ENCODE results near the gene RPA1.
"Not testable (repeated sequence)": the region's sequence is repeated elsewhere in the genome, so short reads cannot be mapped to it uniquely, and the experiment has no call there.

RPA1 gene

GRCh38 chr17:1880851-1881630 lies 51.2 kb downstream of the RPA1 start:
- DNase-seq (ENCODE audit: low read depth) = no peak

GRCh38 chr17:1882836-1883235 lies 53.0 kb downstream of the RPA1 start:
- peak; percentile 17 for DNase-seq (ENCODE audit: low read depth)

- no peak for DNase-seq (ENCODE audit: low read depth)
These were observed 53.7 kb downstream of the RPA1 start for GRCh38 chr17:1883536-1883935.

GRCh38 chr17:1888741-1889140 lies 58.9 kb downstream of the RPA1 start:
- no peak for DNase-seq (ENCODE audit: low read depth)

GRCh38 chr17:1890758-1891450 lies 61.1 kb downstream of the RPA1 start:
- no peak for DNase-seq (ENCODE audit: low read depth)

- DNase-seq (ENCODE audit: low read depth) = no peak
These were observed 65.0 kb downstream of the RPA1 start for GRCh38 chr17:1894753-1895339.

- not testable (repeated sequence) for DNase-seq (ENCODE audit: low read depth)
These were observed 65.7 kb downstream of the RPA1 start for GRCh38 chr17:1895479-1895878.

- no peak for DNase-seq (ENCODE audit: low read depth)
These were observed 66.7 kb downstream of the RPA1 start for GRCh38 chr17:1896243-1897104.

GRCh38 chr17:1897105-1897656 lies 67.4 kb downstream of the RPA1 start:
- no peak for DNase-seq (ENCODE audit: low read depth)

- no peak for DNase-seq (ENCODE audit: low read depth)
These were observed 68.5 kb downstream of the RPA1 start for GRCh38 chr17:1898332-1898731.

- no peak for DNase-seq (ENCODE audit: low read depth)
These were observed 69.1 kb downstream of the RPA1 start for GRCh38 chr17:1898872-1899271.

- DNase-seq (ENCODE audit: low read depth) = no peak
These were observed 69.7 kb downstream of the RPA1 start for GRCh38 chr17:1899403-1900000.

- DNase-seq (ENCODE audit: low read depth) = no peak
These were observed 74.7 kb downstream of the RPA1 start for GRCh38 chr17:1904273-1905182.

GRCh38 chr17:1905190-1905913 lies 75.5 kb downstream of the RPA1 start:
- no peak for DNase-seq (ENCODE audit: low read depth)

GRCh38 chr17:1906662-1907101 lies 76.9 kb downstream of the RPA1 start:
- DNase-seq (ENCODE audit: low read depth) = peak; percentile 19

GRCh38 chr17:1907216-1907631 lies 77.4 kb downstream of the RPA1 start:
- DNase-seq (ENCODE audit: low read depth) = no peak

- peak; percentile 38 for DNase-seq (ENCODE audit: low read depth)
These were observed 78.3 kb downstream of the RPA1 start for GRCh38 chr17:1907909-1908698.

GRCh38 chr17:1908699-1909309 lies 79.0 kb downstream of the RPA1 start:
- peak; percentile 70 for DNase-seq (ENCODE audit: low read depth)

Data from fibroblast of gingiva (primary cell).